Measurements from ENCODE around the gene TST. TPM values are rescaled to one million over a fixed set of nuclear protein-coding genes. Genes with fewer than 3 reads are reported as not detected.

Gene TST
- 43.2 and 58.2 TPM in 2 replicates for total RNA-seq (2014; rRNA removed; shearing (Covaris generic))

GRCh38 chr22:37019309-37020191 lies at the start of gene TST, which contains the start of gene MPST:
TST (minus strand) TSS chr22:37019447; CDS start chr22:37018732, 715 bp downstream.
MPST (plus strand) TSS chr22:37019742; CDS start chr22:37019837, 95 bp downstream.
- in situ Hi-C loops (cut with HindIII; ENCODE audit: low sequenced_read_pairs), result no loop called here
- peak; percentile 34 for DNase-seq (ENCODE audit: low spot score)

GRCh38 chr22:37068859-37069258 lies 49.6 kb upstream of the TST start:
- DNase-seq (ENCODE audit: low spot score), result no peak
- in situ Hi-C loops (cut with HindIII; ENCODE audit: low sequenced_read_pairs), result no loop called here

- in situ Hi-C loops (cut with HindIII; ENCODE audit: low sequenced_read_pairs), result no loop called here
- DNase-seq (ENCODE audit: low spot score), result no peak
Measured at GRCh38 chr22:37067428-37067827, 48.2 kb upstream of the TST start.

GRCh38 chr22:37065961-37066360 lies 46.7 kb upstream of the TST start:
- DNase-seq (ENCODE audit: low spot score), result no peak
- in situ Hi-C loops (cut with HindIII; ENCODE audit: low sequenced_read_pairs), result no loop called here

- DNase-seq (ENCODE audit: low spot score), result no peak
- in situ Hi-C loops (cut with HindIII; ENCODE audit: low sequenced_read_pairs), result no loop called here
Measured at GRCh38 chr22:37065180-37065579, 45.9 kb upstream of the TST start.

GRCh38 chr22:37064553-37064952 lies 45.3 kb upstream of the TST start:
- in situ Hi-C loops (cut with HindIII; ENCODE audit: low sequenced_read_pairs), result no loop called here
- DNase-seq (ENCODE audit: low spot score), result no peak

- DNase-seq (ENCODE audit: low spot score), result no peak
- in situ Hi-C loops (cut with HindIII; ENCODE audit: low sequenced_read_pairs), result no loop called here
Measured at GRCh38 chr22:37063431-37064420, 44.5 kb upstream of the TST start.

GRCh38 chr22:37062702-37063381 lies 43.6 kb upstream of the TST start:
- no peak for DNase-seq (ENCODE audit: low spot score)
- in situ Hi-C loops (cut with HindIII; ENCODE audit: low sequenced_read_pairs), result no loop called here

- in situ Hi-C loops (cut with HindIII; ENCODE audit: low sequenced_read_pairs), result no loop called here
- no peak for DNase-seq (ENCODE audit: low spot score)
Measured at GRCh38 chr22:37062376-37062675, 43.1 kb upstream of the TST start.

GRCh38 chr22:37061611-37062375 lies 42.5 kb upstream of the TST start:
- in situ Hi-C loops (cut with HindIII; ENCODE audit: low sequenced_read_pairs), result no loop called here

GRCh38 chr22:37060801-37061610 lies 41.8 kb upstream of the TST start:
- in situ Hi-C loops (cut with HindIII; ENCODE audit: low sequenced_read_pairs), result no loop called here
- no peak for DNase-seq (ENCODE audit: low spot score)

More at GRCh38 chr22:37061611-37062375, 42.5 kb upstream of the TST start:
- DNase-seq (ENCODE audit: low spot score), result no peak

GRCh38 chr22:37059876-37060449 lies 40.7 kb upstream of the TST start:
- in situ Hi-C loops (cut with HindIII; ENCODE audit: low sequenced_read_pairs), result no loop called here
- DNase-seq (ENCODE audit: low spot score), result no peak

GRCh38 chr22:37058917-37059701 lies 39.9 kb upstream of the TST start:
- no peak for DNase-seq (ENCODE audit: low spot score)
- in situ Hi-C loops (cut with HindIII; ENCODE audit: low sequenced_read_pairs), result no loop called here

GRCh38 chr22:37057796-37058510 lies 38.7 kb upstream of the TST start:
- no peak for DNase-seq (ENCODE audit: low spot score)
- in situ Hi-C loops (cut with HindIII; ENCODE audit: low sequenced_read_pairs), result no loop called here

GRCh38 chr22:37057226-37057625 lies 38.0 kb upstream of the TST start:
- no peak for DNase-seq (ENCODE audit: low spot score)

GRCh38 chr22:37056246-37056645 lies 37.0 kb upstream of the TST start:
- no peak for DNase-seq (ENCODE audit: low spot score)
- in situ Hi-C loops (cut with HindIII; ENCODE audit: low sequenced_read_pairs), result no loop called here

More at GRCh38 chr22:37057226-37057625, 38.0 kb upstream of the TST start:
- in situ Hi-C loops (cut with HindIII; ENCODE audit: low sequenced_read_pairs), result no loop called here

Data from G401 (cell line).